ENCODE data around the gene TMEM43.

TMEM43 gene

DNA sequence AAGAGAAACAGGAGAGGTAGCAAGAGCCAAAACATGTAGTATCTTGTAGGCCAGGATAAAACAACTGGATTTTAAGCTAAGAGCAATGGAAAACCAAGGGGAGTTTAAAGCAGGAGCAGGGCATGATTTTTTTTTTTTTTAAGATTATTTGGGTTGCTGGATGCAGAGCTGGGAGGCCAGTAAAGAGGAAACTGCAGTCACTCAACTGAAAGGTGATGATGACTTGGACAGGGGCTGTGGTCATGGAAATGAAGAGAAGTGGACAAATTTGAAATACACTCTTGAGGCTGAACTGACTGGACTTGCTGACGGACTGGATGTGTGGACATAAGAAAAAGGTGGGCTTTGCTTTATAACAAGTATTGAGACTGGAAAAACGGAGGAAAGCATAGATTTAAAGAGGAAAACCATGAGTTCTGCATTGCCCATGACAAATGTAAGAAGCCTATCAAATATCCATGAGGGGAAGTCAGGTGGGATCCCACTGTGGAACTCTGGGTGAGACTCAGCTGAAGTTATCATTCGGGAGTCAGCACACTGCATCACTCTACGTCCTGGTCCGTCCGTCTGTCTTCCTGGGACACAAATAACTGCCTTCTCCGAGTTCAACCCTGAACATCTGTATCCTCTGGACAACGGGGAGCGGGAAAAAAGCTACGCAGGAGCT is 52.9 kb downstream of the TMEM43 start:
- Mint-ChIP-seq H3K4me1 (peaks cover 55% of the 10 kb centered on the region), H3K27ac (peak overlapping the region; percentile 93)
- TF ChIP-seq, protein P1, sequence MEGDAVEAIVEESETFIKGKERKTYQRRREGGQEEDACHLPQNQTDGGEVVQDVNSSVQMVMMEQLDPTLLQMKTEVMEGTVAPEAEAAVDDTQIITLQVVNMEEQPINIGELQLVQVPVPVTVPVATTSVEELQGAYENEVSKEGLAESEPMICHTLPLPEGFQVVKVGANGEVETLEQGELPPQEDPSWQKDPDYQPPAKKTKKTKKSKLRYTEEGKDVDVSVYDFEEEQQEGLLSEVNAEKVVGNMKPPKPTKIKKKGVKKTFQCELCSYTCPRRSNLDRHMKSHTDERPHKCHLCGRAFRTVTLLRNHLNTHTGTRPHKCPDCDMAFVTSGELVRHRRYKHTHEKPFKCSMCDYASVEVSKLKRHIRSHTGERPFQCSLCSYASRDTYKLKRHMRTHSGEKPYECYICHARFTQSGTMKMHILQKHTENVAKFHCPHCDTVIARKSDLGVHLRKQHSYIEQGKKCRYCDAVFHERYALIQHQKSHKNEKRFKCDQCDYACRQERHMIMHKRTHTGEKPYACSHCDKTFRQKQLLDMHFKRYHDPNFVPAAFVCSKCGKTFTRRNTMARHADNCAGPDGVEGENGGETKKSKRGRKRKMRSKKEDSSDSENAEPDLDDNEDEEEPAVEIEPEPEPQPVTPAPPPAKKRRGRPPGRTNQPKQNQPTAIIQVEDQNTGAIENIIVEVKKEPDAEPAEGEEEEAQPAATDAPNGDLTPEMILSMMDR (IDR thresholded peaks at IDR 0.05) = no peak

DNA sequence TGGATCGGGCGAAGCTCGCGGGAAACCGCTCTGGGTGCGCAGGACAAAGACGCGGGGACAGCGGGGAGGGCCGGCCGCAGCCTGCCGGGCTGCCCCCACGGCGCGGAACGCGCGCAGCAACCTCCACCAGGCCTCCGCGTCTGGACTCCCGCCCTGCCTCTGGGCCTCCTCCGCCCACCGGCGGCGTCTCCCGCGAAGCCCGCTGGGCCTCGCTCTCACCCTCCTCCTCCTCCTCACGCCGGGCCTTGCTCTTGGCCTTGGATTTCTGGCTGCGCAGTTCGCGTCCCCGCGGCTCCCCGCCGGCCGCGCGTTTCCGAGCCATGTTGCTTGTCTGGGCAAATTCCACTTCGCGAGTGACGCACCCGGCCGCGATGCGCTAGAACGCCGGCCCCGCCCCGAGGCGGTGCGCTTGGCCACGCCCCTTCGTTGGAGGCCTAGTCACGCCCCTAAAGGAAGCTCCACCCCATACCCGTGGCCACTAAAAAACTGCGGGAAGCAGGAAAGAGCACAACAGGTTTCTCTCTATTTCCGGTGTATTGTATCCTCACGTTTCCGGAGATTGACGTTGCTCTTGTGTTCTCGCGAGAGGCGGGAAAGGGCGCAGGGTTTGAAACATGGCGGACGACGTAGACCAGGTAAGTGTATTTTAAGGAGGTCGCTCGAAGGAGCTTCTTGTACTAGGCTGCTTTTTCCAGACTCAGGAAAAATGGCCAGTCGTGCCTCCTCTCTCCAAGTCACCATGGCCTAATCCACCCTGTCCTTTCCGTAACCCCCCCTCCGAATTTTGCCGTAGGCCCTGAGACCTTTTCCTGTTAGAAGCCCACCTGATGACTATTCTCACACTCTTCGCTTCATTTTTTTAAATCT is 53.6 kb downstream of the TMEM43 start, which contains the start of the genes LSM3 and XPC:
Gene LSM3 (plus strand): TSS at position 571 of the 867 bp plus-strand sequence. CDS start 44 bp downstream, at position 615.
Gene XPC (minus strand): TSS at position 355 of the 867 bp plus-strand sequence. CDS start 33 bp downstream, at position 322.
- H3K9me3 Mint-ChIP-seq = no peaks in the 10 kb centered on the region
- TF ChIP-seq, protein P1 (IDR thresholded peaks at IDR 0.05) = no peak
- peaks cover 55% of the 10 kb centered on the region for H3K4me1 Mint-ChIP-seq
- peak within 1 kb of the TSS; percentile 99 for H3K27ac Mint-ChIP-seq
- no peaks in the 10 kb centered on the region for H3K27me3 Mint-ChIP-seq (ENCODE audit: low read depth, poor library complexity)
- H3K36me3 Mint-ChIP-seq (ENCODE audit: low read depth) = peaks cover 22% of the 10 kb centered on the region
- peak within 1 kb of the TSS; percentile 98 for H3K4me3 Mint-ChIP-seq
- DNase-seq = peak; percentile 97

More for the DNA sequence above, 52.9 kb downstream of the TMEM43 start:
- Mint-ChIP-seq H3K4me3 (peak overlapping the region; percentile 98), H3K36me3 (ENCODE audit: low read depth) (peaks cover 21% of the 10 kb centered on the region), H3K27me3 (ENCODE audit: low read depth, poor library complexity) (no peaks in the 10 kb centered on the region), H3K9me3 (no peaks in the 10 kb centered on the region)
- no peak for DNase-seq

DNA sequence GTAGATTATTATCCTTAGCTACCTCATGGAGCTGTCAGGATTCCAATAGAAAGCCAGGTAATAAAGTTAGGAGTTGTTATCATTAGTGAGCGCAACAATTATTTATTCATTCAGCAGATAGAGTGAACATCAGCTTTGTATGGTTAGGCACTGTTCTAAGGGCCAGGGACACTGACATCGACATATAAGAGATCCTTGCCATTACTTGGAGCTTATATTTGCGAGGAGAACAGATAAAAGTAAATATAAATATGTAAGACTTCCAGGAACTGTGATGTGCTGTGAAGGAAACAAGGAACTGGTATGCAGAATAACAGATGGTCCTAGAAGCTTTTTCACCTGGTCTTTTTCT is 54.2 kb downstream of the TMEM43 start:
- TF ChIP-seq, protein P1 (IDR thresholded peaks at IDR 0.05) = no peak
- Mint-ChIP-seq H3K36me3 (ENCODE audit: low read depth) (peaks cover 28% of the 10 kb centered on the region), H3K27ac (peak overlapping the region; percentile 99), H3K27me3 (ENCODE audit: low read depth, poor library complexity) (no peaks in the 10 kb centered on the region), H3K9me3 (no peaks in the 10 kb centered on the region), H3K4me3 (peak overlapping the region; percentile 98), H3K4me1 (peaks cover 55% of the 10 kb centered on the region)
- no peak for DNase-seq

DNA sequence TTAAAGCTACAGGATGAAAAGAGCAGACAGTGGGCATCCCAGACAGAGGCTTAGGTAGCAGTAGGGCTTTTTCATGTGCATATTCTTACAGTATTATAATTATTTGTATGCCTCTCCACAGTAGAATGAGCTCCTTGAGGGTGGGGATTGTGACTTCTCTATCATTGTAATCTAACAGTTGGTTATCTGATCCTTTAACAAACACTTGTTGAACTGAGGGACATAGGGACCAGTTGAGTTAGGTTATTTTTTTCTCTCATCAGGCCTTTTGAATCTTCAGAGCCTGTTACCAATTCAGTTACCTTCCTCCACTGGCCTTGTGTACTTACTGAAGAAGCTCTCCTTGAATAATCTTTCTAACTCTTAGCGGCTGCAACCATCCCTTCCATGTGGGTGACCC is 54.9 kb downstream of the TMEM43 start:
- DNase-seq = no peak
- Mint-ChIP-seq H3K4me1 (peaks cover 54% of the 10 kb centered on the region), H3K4me3 (peak overlapping the region; percentile 98), H3K36me3 (ENCODE audit: low read depth) (peaks cover 29% of the 10 kb centered on the region), H3K27me3 (ENCODE audit: low read depth, poor library complexity) (no peaks in the 10 kb centered on the region), H3K9me3 (no peaks in the 10 kb centered on the region), H3K27ac (peak overlapping the region; percentile 99)
- TF ChIP-seq, protein P1 (IDR thresholded peaks at IDR 0.05) = no peak

DNA sequence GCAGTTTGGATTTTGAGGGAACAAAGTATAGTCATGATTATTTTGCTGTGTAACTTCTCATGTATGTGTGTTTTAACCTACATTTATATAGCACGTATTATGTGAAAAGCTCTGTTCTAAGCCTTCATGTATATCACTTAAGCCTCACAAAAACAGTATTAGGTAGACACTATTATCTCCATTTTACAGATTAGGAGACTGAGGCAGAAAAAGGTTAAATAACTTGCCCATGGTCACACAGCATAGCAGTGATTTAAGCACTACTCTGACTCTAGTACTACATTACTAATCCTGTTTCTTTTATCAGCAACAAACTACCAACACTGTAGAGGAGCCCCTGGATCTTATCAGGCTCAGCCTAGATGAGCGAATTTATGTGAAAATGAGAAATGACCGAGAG is 56.4 kb downstream of the TMEM43 start:
- DNase-seq = no peak
- Mint-ChIP-seq H3K27me3 (ENCODE audit: low read depth, poor library complexity) (no peaks in the 10 kb centered on the region), H3K27ac (no peak overlapping the region), H3K9me3 (no peaks in the 10 kb centered on the region), H3K4me1 (peaks cover 39% of the 10 kb centered on the region), H3K36me3 (ENCODE audit: low read depth) (peaks cover 34% of the 10 kb centered on the region), H3K4me3 (peak overlapping the region; percentile 36)
- TF ChIP-seq, protein P1 (IDR thresholded peaks at IDR 0.05) = no peak
